Inflammatory macrophage treated with lipopolysaccharide for 1 hour (primary cell): ENCODE measurements around the gene PCDH1.

Experiments used
- DNase-seq, 2 donors: peaks; one replicate each; pipeline ENCODE4 v3.0.0-alpha.2; 2020 to 2022

PCDH1 gene

GRCh38 chr5:141805874-141806595, 72.2 kb downstream of the PCDH1 start:
- DNase-seq, result no peak

- no peak for DNase-seq
Measured at GRCh38 chr5:141804475-141804874, 73.7 kb downstream of the PCDH1 start.
